BJ (cell line): ENCODE measurements around the gene MYH15. TPM values are rescaled to one million over a fixed set of nuclear protein-coding genes. Genes with fewer than 3 reads are reported as not detected.
A peak's percentile ranks its signal among the peaks of the same experiment; 100 is the strongest.

Experiments used
- CTCF ChIA-PET: fragments of 350-600 bp; formaldehyde crosslinking; extraction: SDS; loops from one replicate; lab custom pipeline; 2021; ENCODE audit warnings: antibody characterized with exemption, inconsistent platforms; lab: Yijun Ruan, JAX
- POLR2A ChIA-PET: fragments of 300-600 bp; sonication (Branson Sonifier 250); formaldehyde crosslinking; extraction: SDS; loops from one replicate; lab custom pipeline; 2021; ENCODE audit warnings: antibody characterized with exemption; lab: Charles Lee
- DNase-seq: peaks from one replicate; pipeline ENCODE4 v3.0.0-alpha.2; 2011; ENCODE audit warnings: low read depth
- H3K27me3 ChIP-seq: 2 replicates; pipeline ENCODE4 v1.6.0; 2011; ENCODE audit warnings: low read length; ENCODE audit not compliant: control insufficient read depth, insufficient read depth
- H3K36me3 ChIP-seq: 2 replicates; pipeline ENCODE4 v1.5.1; 2011; ENCODE audit warnings: low read length; ENCODE audit not compliant: control insufficient read depth, insufficient read depth
- H3K4me3 ChIP-seq: 2 replicates; pipeline ENCODE4 v1.5.1; 2011; ENCODE audit warnings: low read depth, mild to moderate bottlenecking, control low read depth, low read length
- CTCF ChIP-seq: IDR thresholded peaks from 2 replicates; pipeline ENCODE4 v1.5.1; 2011; ENCODE audit warnings: low read depth, mild to moderate bottlenecking, control low read depth, inconsistent platforms, low read length, moderate library complexity; ENCODE audit not compliant: insufficient read depth
- polyA plus RNA-seq: library from polyadenylated mRNA; depleted of rRNA; stranded (reverse); fragments of >200 nt; gene quantifications from 2 replicates; pipeline ENCODE4 v1.2.3, GENCODE V29; 2011

MYH15 gene
- polyA plus RNA-seq, 1 experiment, result 0.02 TPM

- no peak overlapping the region for H3K4me3 ChIP-seq
- CTCF ChIA-PET, result interaction anchor here (0.6 to 1.3 kb wide), 5 partner anchors 9 to 402 kb away, joined by 3 to 5 read pairs (median 4); no protein-coding TSS in a partner anchor
- 0 out of 2 replicates have a peak, but pooled peaks have one; percentile 3 for TF ChIP-seq CTCF
- H3K27me3 ChIP-seq, result no peaks in the 10 kb centered on the region
- DNase-seq, result no peak
- POLR2A ChIA-PET, result no interaction called here
- H3K36me3 ChIP-seq, result no peaks in the 10 kb centered on the region
These were observed 47.5 kb downstream of the MYH15 start for GRCh38 chr3:108462899-108463298.

GRCh38 chr3:108461661-108462111, 48.7 kb downstream of the MYH15 start:
- no peak for TF ChIP-seq CTCF
- no peaks in the 10 kb centered on the region for H3K36me3 ChIP-seq
- no peak for DNase-seq
- ChIA-PET CTCF (interaction anchor here (0.7 to 1.1 kb wide), 3 partner anchors 13 to 523 kb away, joined by 3 read pairs; no protein-coding TSS in a partner anchor), POLR2A (no interaction called here)
- H3K27me3 ChIP-seq, result no peaks in the 10 kb centered on the region
- H3K4me3 ChIP-seq, result no peak overlapping the region

DNA sequence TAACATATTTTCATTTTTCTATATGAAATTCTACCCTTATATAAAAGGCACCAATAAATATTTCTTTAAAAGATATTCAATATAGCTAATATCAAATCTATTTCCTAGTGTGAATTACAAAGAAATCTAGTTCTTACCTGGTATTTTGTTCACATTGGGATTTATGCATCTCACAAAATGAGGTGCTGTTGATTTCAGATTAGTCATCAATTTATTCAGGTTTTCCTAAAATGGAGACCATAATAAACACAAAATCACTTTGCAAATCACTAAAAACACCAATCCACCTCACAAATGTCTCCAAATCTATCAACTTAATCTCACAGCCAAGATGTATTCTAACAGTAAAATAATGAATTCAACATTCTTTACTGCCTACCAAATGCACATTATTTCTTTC, 51.2 kb downstream of the MYH15 start:
- DNase-seq, result no peak
- no peak for TF ChIP-seq CTCF
- no peak overlapping the region for H3K4me3 ChIP-seq
- ChIA-PET POLR2A (no interaction called here), CTCF (interaction anchor here (0.8 kb wide), 1 partner anchor 1058 kb away, joined by 5 read pairs; no protein-coding TSS in a partner anchor)
- H3K27me3 ChIP-seq, result no peaks in the 10 kb centered on the region
- H3K36me3 ChIP-seq, result no peaks in the 10 kb centered on the region

- CTCF ChIA-PET, result interaction anchor here (0.6 to 1.4 kb wide), 2 partner anchors 27 to 31 kb away, joined by 3 read pairs; no protein-coding TSS in a partner anchor
- TF ChIP-seq CTCF, result no peak
- POLR2A ChIA-PET, result no interaction called here
- no peaks in the 10 kb centered on the region for H3K27me3 ChIP-seq
- no peaks in the 10 kb centered on the region for H3K36me3 ChIP-seq
- DNase-seq, result no peak
- H3K4me3 ChIP-seq, result no peak overlapping the region
These were observed 55.1 kb downstream of the MYH15 start for GRCh38 chr3:108455212-108455705.

GRCh38 chr3:108453565-108453964, 56.8 kb downstream of the MYH15 start:
- Histone ChIP-seq H3K27me3 (no peaks in the 10 kb centered on the region), H3K4me3 (no peak overlapping the region), H3K36me3 (no peaks in the 10 kb centered on the region)
- ChIA-PET POLR2A (no interaction called here), CTCF (interaction anchor here (1.0 to 1.3 kb wide), 2 partner anchors 10 to 24 kb away, joined by 4 read pairs; no protein-coding TSS in a partner anchor)
- no peak for TF ChIP-seq CTCF
- no peak for DNase-seq
